ENCODE measurements around the gene LCE2A. TPM values are rescaled to one million over a fixed set of nuclear protein-coding genes. Genes with fewer than 3 reads are reported as not detected.

The LCE2A gene
- total and polyA plus RNA-seq, 2 donors (not counting 1 experiment from before 2014, with no cell fraction given), result 0.33 to 8.1 TPM

- H3K4me3 ChIP-seq (replicated peaks in 1 of 4; ENCODE audit: control extremely low read depth in 1 of 4, insufficient read depth in 1 of 4, low read depth in 3 of 4, low read length in 4 of 4), result no peak overlapping the region
- no peak overlapping the region for H3K9ac ChIP-seq (ENCODE audit: insufficient read depth, low read length)
- no peaks in the 10 kb centered on the region for H3K79me2 ChIP-seq (ENCODE audit: control insufficient read depth, insufficient read depth, low read length)
- no peaks in the 10 kb centered on the region for H3K36me3 ChIP-seq (ENCODE audit: control insufficient read depth, insufficient read depth, low read length)
- no peaks in the 10 kb centered on the region for H4K20me1 ChIP-seq (ENCODE audit: control insufficient read depth, extremely low read depth, insufficient read depth, low read length)
- H3K27ac ChIP-seq (ENCODE audit: insufficient read depth, low read length), result no peak overlapping the region
- TF ChIP-seq EZH2 (IDR thresholded peaks at IDR 0.05; ENCODE audit: low read length, missing control alignments) (no peak), CTCF (conservative IDR thresholded peaks at IDR 0.05 in 1 of 2, IDR thresholded peaks at IDR 0.05 in 1 of 2; ENCODE audit: low read depth in 1 of 2, low read length in 2 of 2) (no peak)
- no peaks in the 10 kb centered on the region for H3K4me1 ChIP-seq (ENCODE audit: control insufficient read depth, extremely low read depth, insufficient read depth, low read length)
- H2AFZ ChIP-seq (ENCODE audit: low read length), result no peak overlapping the region
- DNase-seq (ENCODE audit: low read depth in 2 of 2), result peak in 1 of 2 donors; percentile 8
- no peaks in the 10 kb centered on the region for H3K27me3 ChIP-seq (ENCODE audit: control insufficient read depth, insufficient read depth, low read length)
- H3K9me3 ChIP-seq (ENCODE audit: control insufficient read depth, insufficient read depth, low read depth, low read length), result no peaks in the 10 kb centered on the region
- H3K4me2 ChIP-seq (ENCODE audit: extremely low read depth, insufficient read depth, low read length), result no peak overlapping the region
Observed at GRCh38 chr1:152725261-152725660, 27.1 kb downstream of the LCE2A start.

GRCh38 chr1:152728986-152729385 is 30.8 kb downstream of the LCE2A start:
- no peak overlapping the region for H3K9ac ChIP-seq (ENCODE audit: insufficient read depth, low read length)
- H3K79me2 ChIP-seq (ENCODE audit: control insufficient read depth, insufficient read depth, low read length), result no peaks in the 10 kb centered on the region
- no peaks in the 10 kb centered on the region for H3K9me3 ChIP-seq (ENCODE audit: control insufficient read depth, insufficient read depth, low read depth, low read length)
- no peaks in the 10 kb centered on the region for H3K27me3 ChIP-seq (ENCODE audit: control insufficient read depth, insufficient read depth, low read length)
- no peak overlapping the region for H3K4me3 ChIP-seq (replicated peaks in 1 of 4; ENCODE audit: control extremely low read depth in 1 of 4, insufficient read depth in 1 of 4, low read depth in 3 of 4, low read length in 4 of 4)
- no peak overlapping the region for H2AFZ ChIP-seq (ENCODE audit: low read length)
- TF ChIP-seq CTCF (conservative IDR thresholded peaks at IDR 0.05 in 1 of 2, IDR thresholded peaks at IDR 0.05 in 1 of 2; ENCODE audit: low read depth in 1 of 2, low read length in 2 of 2) (no peak), EZH2 (IDR thresholded peaks at IDR 0.05; ENCODE audit: low read length, missing control alignments) (no peak)
- H3K36me3 ChIP-seq (ENCODE audit: control insufficient read depth, insufficient read depth, low read length), result no peaks in the 10 kb centered on the region
- no peak for DNase-seq (ENCODE audit: low read depth in 2 of 2)
- H3K4me2 ChIP-seq (ENCODE audit: extremely low read depth, insufficient read depth, low read length), result no peak overlapping the region
- H3K27ac ChIP-seq (ENCODE audit: insufficient read depth, low read length), result no peak overlapping the region
- no peaks in the 10 kb centered on the region for H4K20me1 ChIP-seq (ENCODE audit: control insufficient read depth, extremely low read depth, insufficient read depth, low read length)
- H3K4me1 ChIP-seq (ENCODE audit: control insufficient read depth, extremely low read depth, insufficient read depth, low read length), result no peaks in the 10 kb centered on the region

GRCh38 chr1:152735648-152736047 is 37.5 kb downstream of the LCE2A start:
- Histone ChIP-seq H4K20me1 (ENCODE audit: control insufficient read depth, extremely low read depth, insufficient read depth, low read length) (no peaks in the 10 kb centered on the region), H3K36me3 (ENCODE audit: control insufficient read depth, insufficient read depth, low read length) (no peaks in the 10 kb centered on the region), H3K9me3 (ENCODE audit: control insufficient read depth, insufficient read depth, low read depth, low read length) (no peaks in the 10 kb centered on the region), H2AFZ (ENCODE audit: low read length) (no peak overlapping the region), H3K4me3 (replicated peaks in 1 of 4; ENCODE audit: control extremely low read depth in 1 of 4, insufficient read depth in 1 of 4, low read depth in 3 of 4, low read length in 4 of 4) (no peak overlapping the region), H3K9ac (ENCODE audit: insufficient read depth, low read length) (no peak overlapping the region), H3K27ac (ENCODE audit: insufficient read depth, low read length) (no peak overlapping the region), H3K4me1 (ENCODE audit: control insufficient read depth, extremely low read depth, insufficient read depth, low read length) (peaks cover 2% of the 10 kb centered on the region), H3K4me2 (ENCODE audit: extremely low read depth, insufficient read depth, low read length) (no peak overlapping the region), H3K79me2 (ENCODE audit: control insufficient read depth, insufficient read depth, low read length) (no peaks in the 10 kb centered on the region), H3K27me3 (ENCODE audit: control insufficient read depth, insufficient read depth, low read length) (no peaks in the 10 kb centered on the region)
- DNase-seq (ENCODE audit: low read depth in 2 of 2), result no peak
- TF ChIP-seq CTCF (conservative IDR thresholded peaks at IDR 0.05 in 1 of 2, IDR thresholded peaks at IDR 0.05 in 1 of 2; ENCODE audit: low read depth in 1 of 2, low read length in 2 of 2) (peak; percentile 2 to 8), EZH2 (IDR thresholded peaks at IDR 0.05; ENCODE audit: low read length, missing control alignments) (no peak)

All from fibroblast of lung (primary cell).